ENCODE data around the gene ASPHD2. TPM values are rescaled to one million over a fixed set of nuclear protein-coding genes. Genes with fewer than 3 reads are reported as not detected.

ASPHD2 gene
- total and polyA plus RNA-seq, 2 of the 13 experiments (the other 11 are each of a cell fraction or from before 2014, with no cell fraction given) = 0.04 TPM

DNA sequence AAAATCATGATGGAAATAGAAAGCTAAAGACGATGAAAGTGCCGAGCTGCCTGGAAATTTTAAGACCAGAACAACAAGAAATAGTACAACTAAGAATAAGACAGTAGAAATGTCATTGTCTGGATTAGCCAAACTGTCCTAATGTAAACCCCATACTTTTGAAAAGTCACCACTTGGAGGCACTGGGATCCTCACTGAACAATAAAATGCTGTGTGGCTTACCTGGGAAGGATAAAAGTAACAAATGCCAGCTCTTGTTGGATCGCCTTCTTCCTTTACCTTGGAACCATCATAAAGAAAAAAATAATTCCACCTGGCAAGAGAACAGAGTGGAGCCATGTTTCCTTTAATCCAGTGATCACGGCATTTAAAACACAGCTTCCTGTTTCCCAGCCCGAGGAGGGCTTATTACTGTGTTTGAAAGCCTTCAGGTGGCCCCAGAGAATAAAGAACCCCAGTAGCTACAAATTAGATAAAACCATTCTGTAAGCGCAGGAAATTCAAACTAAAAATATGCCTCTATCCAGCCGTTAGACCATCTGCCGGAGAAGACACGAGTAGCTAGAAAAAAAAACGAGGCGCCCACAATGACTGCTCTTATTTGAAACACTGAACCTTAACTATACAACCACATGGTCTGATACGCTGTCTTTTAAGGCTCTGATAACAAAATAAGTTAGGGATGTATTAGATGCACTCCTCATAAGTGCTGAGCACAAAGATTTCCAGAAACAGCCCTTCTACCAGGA lies 50.2 kb downstream of the ASPHD2 start:
- no peaks in the 10 kb centered on the region for H4K20me1 ChIP-seq (ENCODE audit: insufficient read depth, low read length)
- H3K27ac ChIP-seq (ENCODE audit: extremely low read length, insufficient read depth, low read length) = peak overlapping the region; percentile 95
- peak overlapping the region; percentile 55 to 64 (median 61) for H3K4me3 ChIP-seq (replicated peaks in 1 of 3; ENCODE audit: insufficient read depth in 1 of 3, low read depth in 2 of 3, low read length in 3 of 3)
- BruUV-seq (replicated peaks) = TSS peak; percentile 44
- no peaks in the 10 kb centered on the region for H3K9me3 ChIP-seq (ENCODE audit: low read length)
- H2AFZ ChIP-seq (ENCODE audit: low read length) = peak overlapping the region; percentile 90
- FAIRE-seq (no peak), ATAC-seq (peak; percentile 9; the same call in 2 of the 3 replicates), DNase-seq (ENCODE audit: low spot score) (peak; percentile 31)
- peaks cover 0 to 21% of the 10 kb centered on the region in 2 experiments; a peak in 4 of 5 replicates for H3K36me3 ChIP-seq (replicated peaks in 1 of 2; ENCODE audit: control insufficient read depth in 1 of 2, insufficient read depth in 2 of 2, low read length in 2 of 2)
- peaks cover 77% of the 10 kb centered on the region for H3K79me2 ChIP-seq (ENCODE audit: insufficient read depth, low read length)
- H3K4me2 ChIP-seq (ENCODE audit: low read depth, low read length) = peak overlapping the region; percentile 83
- CTCF ChIA-PET (ENCODE audit: low intra/inter-chr PET ratio, low total read pairs) = no interaction called here
- POLR2A ChIA-PET = interaction anchor here (0.9 to 1.2 kb wide), 2 partner anchors 10 to 33 kb away, joined by 5 read pairs; partner anchors contain the start of gene TFIP11
- H3K4me1 ChIP-seq (ENCODE audit: insufficient read depth, low read length) = peaks cover 64% of the 10 kb centered on the region
- peak overlapping the region; percentile 72 for H3K9ac ChIP-seq (ENCODE audit: insufficient read depth, low read depth, low read length)
- no peaks in the 10 kb centered on the region; a peak in 1 of 5 replicates for H3K27me3 ChIP-seq (ENCODE audit: control insufficient read depth in 1 of 2, insufficient read depth in 2 of 2, low read length in 2 of 2)
- intact Hi-C loops (cut with micrococcal nuclease; ENCODE audit: unreplicated experiment) (loop anchor here (5.0 kb wide), 1 partner anchor 33 kb away; the partner anchor contains the start of gene TFIP11), in situ Hi-C loops (cut with HindIII; ENCODE audit: extremely low pct_ligation_motif_present, low pct_unique_long_range_greater_than_20kb) (no loop called here)
- WGBS (ENCODE audit: low lambda C conversion rate) = 8% methylated on average over 12 of the region's 12 CpGs
- TF ChIP-seq NR2F2 (IDR thresholded peaks at IDR 0.05; ENCODE audit: borderline replicate concordance, low read depth) (no peak), ZNF775 (CRISPR knock-in tag; IDR thresholded peaks at IDR 0.05; ENCODE audit: borderline replicate concordance) (no peak), ZNF253 (CRISPR knock-in tag; IDR thresholded peaks at IDR 0.05; ENCODE audit: borderline replicate concordance) (no peak), ZSCAN25 (CRISPR knock-in tag; IDR thresholded peaks at IDR 0.05) (no peak), ZFX (CRISPR knock-in tag; IDR thresholded peaks at IDR 0.05; ENCODE audit: low read depth) (no peak), CAMTA2 (CRISPR knock-in tag; IDR thresholded peaks at IDR 0.05; ENCODE audit: borderline replicate concordance) (no peak), EHMT2 (IDR thresholded peaks at IDR 0.05; ENCODE audit: borderline replicate concordance, low read depth, low read length) (no peak), DMAP1 (CRISPR knock-in tag; IDR thresholded peaks at IDR 0.05) (no peak), HNRNPUL1 (IDR thresholded peaks at IDR 0.05; ENCODE audit: low read depth, low read length) (no peak), ERF (CRISPR knock-in tag; IDR thresholded peaks at IDR 0.05) (no peak), ZNF777 (CRISPR knock-in tag; IDR thresholded peaks at IDR 0.05) (no peak), ELF4 (CRISPR knock-in tag; IDR thresholded peaks at IDR 0.05; ENCODE audit: borderline replicate concordance) (no peak), MTA3 (CRISPR knock-in tag; IDR thresholded peaks at IDR 0.05) (no peak), FOXO1 (CRISPR knock-in tag; IDR thresholded peaks at IDR 0.05) (no peak), STAG1 (CRISPR knock-in tag; IDR thresholded peaks at IDR 0.05) (0 out of 2 replicates have a peak, but pooled peaks have one; percentile 4), MAF1 (CRISPR knock-in tag; IDR thresholded peaks at IDR 0.05; ENCODE audit: borderline replicate concordance) (no peak), ZNF563 (CRISPR knock-in tag; IDR thresholded peaks at IDR 0.05) (no peak), RAD21 (CRISPR knock-in tag; IDR thresholded peaks at IDR 0.05) (no peak), KMT2A (CRISPR knock-in tag; IDR thresholded peaks at IDR 0.05) (no peak)
- TF ChIP-seq, protein P1, sequence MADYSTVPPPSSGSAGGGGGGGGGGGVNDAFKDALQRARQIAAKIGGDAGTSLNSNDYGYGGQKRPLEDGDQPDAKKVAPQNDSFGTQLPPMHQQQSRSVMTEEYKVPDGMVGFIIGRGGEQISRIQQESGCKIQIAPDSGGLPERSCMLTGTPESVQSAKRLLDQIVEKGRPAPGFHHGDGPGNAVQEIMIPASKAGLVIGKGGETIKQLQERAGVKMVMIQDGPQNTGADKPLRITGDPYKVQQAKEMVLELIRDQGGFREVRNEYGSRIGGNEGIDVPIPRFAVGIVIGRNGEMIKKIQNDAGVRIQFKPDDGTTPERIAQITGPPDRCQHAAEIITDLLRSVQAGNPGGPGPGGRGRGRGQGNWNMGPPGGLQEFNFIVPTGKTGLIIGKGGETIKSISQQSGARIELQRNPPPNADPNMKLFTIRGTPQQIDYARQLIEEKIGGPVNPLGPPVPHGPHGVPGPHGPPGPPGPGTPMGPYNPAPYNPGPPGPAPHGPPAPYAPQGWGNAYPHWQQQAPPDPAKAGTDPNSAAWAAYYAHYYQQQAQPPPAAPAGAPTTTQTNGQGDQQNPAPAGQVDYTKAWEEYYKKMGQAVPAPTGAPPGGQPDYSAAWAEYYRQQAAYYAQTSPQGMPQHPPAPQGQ (CRISPR knock-in tag; IDR thresholded peaks at IDR 0.05; ENCODE audit: borderline replicate concordance) = no peak
- TF ChIP-seq, protein P2, sequence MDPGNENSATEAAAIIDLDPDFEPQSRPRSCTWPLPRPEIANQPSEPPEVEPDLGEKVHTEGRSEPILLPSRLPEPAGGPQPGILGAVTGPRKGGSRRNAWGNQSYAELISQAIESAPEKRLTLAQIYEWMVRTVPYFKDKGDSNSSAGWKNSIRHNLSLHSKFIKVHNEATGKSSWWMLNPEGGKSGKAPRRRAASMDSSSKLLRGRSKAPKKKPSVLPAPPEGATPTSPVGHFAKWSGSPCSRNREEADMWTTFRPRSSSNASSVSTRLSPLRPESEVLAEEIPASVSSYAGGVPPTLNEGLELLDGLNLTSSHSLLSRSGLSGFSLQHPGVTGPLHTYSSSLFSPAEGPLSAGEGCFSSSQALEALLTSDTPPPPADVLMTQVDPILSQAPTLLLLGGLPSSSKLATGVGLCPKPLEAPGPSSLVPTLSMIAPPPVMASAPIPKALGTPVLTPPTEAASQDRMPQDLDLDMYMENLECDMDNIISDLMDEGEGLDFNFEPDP (CRISPR knock-in tag; conservative IDR thresholded peaks at IDR 0.05) = no peak
- TF ChIP-seq, protein P3, sequence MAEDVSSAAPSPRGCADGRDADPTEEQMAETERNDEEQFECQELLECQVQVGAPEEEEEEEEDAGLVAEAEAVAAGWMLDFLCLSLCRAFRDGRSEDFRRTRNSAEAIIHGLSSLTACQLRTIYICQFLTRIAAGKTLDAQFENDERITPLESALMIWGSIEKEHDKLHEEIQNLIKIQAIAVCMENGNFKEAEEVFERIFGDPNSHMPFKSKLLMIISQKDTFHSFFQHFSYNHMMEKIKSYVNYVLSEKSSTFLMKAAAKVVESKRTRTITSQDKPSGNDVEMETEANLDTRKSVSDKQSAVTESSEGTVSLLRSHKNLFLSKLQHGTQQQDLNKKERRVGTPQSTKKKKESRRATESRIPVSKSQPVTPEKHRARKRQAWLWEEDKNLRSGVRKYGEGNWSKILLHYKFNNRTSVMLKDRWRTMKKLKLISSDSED (CRISPR knock-in tag; IDR thresholded peaks at IDR 0.05) = no peak

Measured in HepG2 (cell line).